Kidney epithelial cell (primary cell): ENCODE data around the gene THSD7B. TPM values are rescaled to one million over a fixed set of nuclear protein-coding genes. Genes with fewer than 3 reads are reported as not detected.

Experiments used
- DNase-seq: peaks from one replicate; pipeline ENCODE4 v3.0.0-alpha.2; 2010; ENCODE audit warnings: low read depth
- H3K27me3 ChIP-seq: 2 replicates; pipeline ENCODE4 v1.6.0; 2011; ENCODE audit warnings: low read length; ENCODE audit not compliant: control insufficient read depth, insufficient read depth
- H3K36me3 ChIP-seq: 2 replicates; pipeline ENCODE4 v1.5.1; 2011; ENCODE audit warnings: low read length; ENCODE audit not compliant: control insufficient read depth, insufficient read depth
- H3K4me3 ChIP-seq: 2 replicates; pipeline ENCODE4 v1.5.1; 2011; ENCODE audit warnings: low read depth, mild to moderate bottlenecking, control low read depth, low read length
- total RNA-seq: library from RNA; depleted of rRNA; stranded (reverse); fragments of >200 nt; gene quantifications from 2 replicates; pipeline ENCODE4 v1.2.3, GENCODE V29; 2015
- TF ChIP-seq, protein P1 (sequence below): IDR thresholded peaks from 2 replicates; pipeline ENCODE4 v1.5.1; 2011; ENCODE audit warnings: mild to moderate bottlenecking, moderate library complexity, low read length, control low read depth, inconsistent platforms; ENCODE audit not compliant: insufficient read depth, poor library complexity, severe bottlenecking

The THSD7B gene
- total RNA-seq, 1 donor from 2014 or later = 0.04 TPM

DNA sequence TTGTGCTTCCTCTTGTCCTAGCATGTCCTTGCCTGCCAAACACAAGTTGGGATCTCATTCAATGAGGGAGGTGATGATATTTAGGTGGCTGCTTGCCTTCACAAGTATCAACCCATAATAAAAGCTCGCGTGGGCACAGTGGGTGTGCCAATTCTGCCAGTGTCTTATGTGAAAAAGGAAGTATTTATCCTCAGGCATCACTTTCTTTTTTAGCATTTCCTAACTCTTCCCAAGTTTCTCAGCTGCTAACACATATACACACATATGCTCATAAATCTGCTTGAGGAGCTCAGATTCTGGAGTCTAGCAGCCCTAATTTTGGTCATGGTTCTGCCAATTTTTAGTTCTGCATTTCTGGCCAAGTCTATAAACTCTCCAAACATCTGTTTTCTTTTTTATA is 879.4 kb downstream of the THSD7B start:
- no peaks in the 10 kb centered on the region for H3K36me3 ChIP-seq
- TF ChIP-seq, protein P1, sequence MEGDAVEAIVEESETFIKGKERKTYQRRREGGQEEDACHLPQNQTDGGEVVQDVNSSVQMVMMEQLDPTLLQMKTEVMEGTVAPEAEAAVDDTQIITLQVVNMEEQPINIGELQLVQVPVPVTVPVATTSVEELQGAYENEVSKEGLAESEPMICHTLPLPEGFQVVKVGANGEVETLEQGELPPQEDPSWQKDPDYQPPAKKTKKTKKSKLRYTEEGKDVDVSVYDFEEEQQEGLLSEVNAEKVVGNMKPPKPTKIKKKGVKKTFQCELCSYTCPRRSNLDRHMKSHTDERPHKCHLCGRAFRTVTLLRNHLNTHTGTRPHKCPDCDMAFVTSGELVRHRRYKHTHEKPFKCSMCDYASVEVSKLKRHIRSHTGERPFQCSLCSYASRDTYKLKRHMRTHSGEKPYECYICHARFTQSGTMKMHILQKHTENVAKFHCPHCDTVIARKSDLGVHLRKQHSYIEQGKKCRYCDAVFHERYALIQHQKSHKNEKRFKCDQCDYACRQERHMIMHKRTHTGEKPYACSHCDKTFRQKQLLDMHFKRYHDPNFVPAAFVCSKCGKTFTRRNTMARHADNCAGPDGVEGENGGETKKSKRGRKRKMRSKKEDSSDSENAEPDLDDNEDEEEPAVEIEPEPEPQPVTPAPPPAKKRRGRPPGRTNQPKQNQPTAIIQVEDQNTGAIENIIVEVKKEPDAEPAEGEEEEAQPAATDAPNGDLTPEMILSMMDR = no peak
- no peak overlapping the region for H3K4me3 ChIP-seq
- H3K27me3 ChIP-seq = no peaks in the 10 kb centered on the region
- no peak for DNase-seq

DNA sequence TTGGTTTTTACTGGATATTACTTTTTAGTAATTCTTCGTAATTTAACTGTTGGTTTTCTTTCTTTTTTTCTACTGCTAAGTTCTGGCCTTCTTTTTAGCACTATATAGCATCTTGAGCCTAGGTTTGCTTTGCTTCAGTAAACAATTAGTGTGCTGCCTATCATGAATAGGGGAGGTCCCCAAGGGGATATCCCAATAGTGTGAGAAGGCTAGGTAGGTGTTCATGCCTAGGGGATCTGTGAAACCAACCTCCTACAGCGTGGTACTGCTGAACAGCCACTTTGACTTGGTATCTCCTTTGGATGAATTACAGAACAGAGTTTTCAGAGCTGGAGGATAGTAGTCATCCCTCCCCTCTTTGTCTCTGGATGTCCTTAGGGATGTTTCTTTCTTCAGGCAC is 888.7 kb downstream of the THSD7B start:
- TF ChIP-seq, protein P1 = no peak
- Histone ChIP-seq H3K36me3 (no peaks in the 10 kb centered on the region), H3K27me3 (no peaks in the 10 kb centered on the region), H3K4me3 (no peak overlapping the region)
- DNase-seq = no peak

DNA sequence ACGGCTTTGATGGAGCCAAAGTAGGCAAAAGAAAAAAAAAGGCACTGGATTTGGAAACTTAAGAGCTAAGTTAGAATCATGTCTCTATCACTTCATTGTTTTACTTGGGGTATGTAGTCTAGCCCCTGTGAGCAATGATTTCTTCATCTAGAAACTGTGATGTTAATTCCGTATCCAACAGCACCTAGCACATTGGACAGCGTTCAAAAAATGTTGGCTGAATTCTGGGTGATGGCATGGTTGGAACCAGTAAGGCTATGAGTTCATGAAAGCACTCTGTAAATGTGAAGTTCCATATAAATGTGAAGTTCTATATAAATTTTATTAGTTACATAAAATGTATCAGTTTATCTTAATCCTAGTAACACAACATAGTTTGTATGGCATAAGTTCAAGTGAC is 890.5 kb downstream of the THSD7B start:
- no peaks in the 10 kb centered on the region for H3K36me3 ChIP-seq
- no peak overlapping the region for H3K4me3 ChIP-seq
- DNase-seq = no peak
- H3K27me3 ChIP-seq = no peaks in the 10 kb centered on the region
- TF ChIP-seq, protein P1 = no peak

DNA sequence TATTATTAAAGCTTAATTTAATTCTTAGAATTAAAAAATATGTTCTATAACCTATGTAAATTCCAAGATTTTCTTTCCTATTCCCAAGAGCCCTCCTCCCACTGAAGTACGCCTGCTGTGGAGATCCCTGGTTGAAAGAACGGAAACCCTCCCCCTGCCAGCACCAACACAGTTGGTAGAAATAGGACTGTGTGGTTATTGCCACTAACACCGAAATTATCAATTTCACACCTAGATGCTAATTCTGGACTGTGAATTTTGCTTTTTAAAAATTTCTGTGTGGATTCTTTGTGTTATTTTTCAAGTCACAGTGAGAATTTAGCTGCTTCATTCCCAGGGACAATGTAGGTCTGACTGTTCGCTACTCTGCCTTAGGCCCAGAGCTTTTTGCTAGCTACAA is 893.1 kb downstream of the THSD7B start:
- no peak for DNase-seq
- H3K4me3 ChIP-seq = no peak overlapping the region
- H3K27me3 ChIP-seq = no peaks in the 10 kb centered on the region
- H3K36me3 ChIP-seq = no peaks in the 10 kb centered on the region
- TF ChIP-seq, protein P1 = no peak

DNA sequence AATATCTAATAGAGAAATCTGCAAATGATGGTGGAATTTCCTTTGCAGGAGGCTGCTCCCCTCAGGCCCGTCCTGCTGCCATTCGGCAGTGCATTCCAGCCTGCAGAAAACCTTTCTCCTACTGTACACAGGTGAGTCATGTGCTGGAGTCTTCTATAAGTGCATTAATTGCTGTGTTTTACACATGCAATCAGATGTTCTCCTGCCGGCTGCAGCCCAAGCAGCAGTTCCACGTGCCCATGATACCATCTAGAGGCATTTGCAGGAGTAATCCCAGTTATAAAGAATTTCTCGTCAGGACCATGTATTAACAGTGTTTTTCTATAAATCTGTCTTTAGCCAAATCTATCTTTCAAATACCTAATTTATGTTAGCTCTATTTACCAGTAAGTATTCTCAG is 894.3 kb downstream of the THSD7B start:
- TF ChIP-seq, protein P1 = peak; percentile 27
- peak; percentile 2 for DNase-seq
- no peaks in the 10 kb centered on the region for H3K27me3 ChIP-seq
- H3K36me3 ChIP-seq = no peaks in the 10 kb centered on the region
- H3K4me3 ChIP-seq = no peak overlapping the region

DNA sequence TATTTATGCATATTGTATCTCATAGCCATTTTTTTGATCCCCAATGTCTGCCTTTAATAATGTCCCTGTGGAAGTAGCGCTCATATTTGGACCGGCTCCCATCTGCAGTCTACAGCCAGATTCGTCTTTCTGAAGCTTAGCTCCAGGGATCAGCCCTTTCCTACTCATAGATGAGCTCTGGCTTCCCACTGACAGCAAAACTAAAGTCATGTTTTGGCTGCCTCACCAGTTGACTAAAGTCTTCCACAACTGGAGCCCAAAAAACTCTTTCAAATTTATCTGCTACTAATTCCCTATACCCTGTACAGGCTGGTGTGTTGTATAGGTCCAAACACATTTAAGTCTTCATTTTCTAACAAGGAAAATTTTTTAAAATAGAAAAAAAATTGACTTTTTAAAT is 904.8 kb downstream of the THSD7B start:
- TF ChIP-seq, protein P1 = no peak

More for the DNA sequence above, 904.8 kb downstream of the THSD7B start:
- Histone ChIP-seq H3K27me3 (no peaks in the 10 kb centered on the region), H3K4me3 (no peak overlapping the region), H3K36me3 (no peaks in the 10 kb centered on the region)
- no peak for DNase-seq
